Activated T-helper 17 cell treated with anti-CD3 and anti-CD28 coated beads, Interleukin-2, amount 50 U/mL, for 72 hours (primary cell): ENCODE measurements around the gene RSPH1. TPM values are rescaled to one million over a fixed set of nuclear protein-coding genes. Genes with fewer than 3 reads are reported as not detected.

Experiments
- ATAC-seq: fragments of 150-1000 bp; cut with Tn5 transposase; replicated peaks from 2 replicates; pipeline ENCODE4 v1.10.0; 2021; ENCODE audit warnings: mild to moderate bottlenecking, moderate library complexity
- H3K27ac Mint-ChIP-seq: one replicate; pipeline ENCODE4 v1.8.0; 2022; ENCODE audit warnings: mixed read lengths
- H3K27me3 Mint-ChIP-seq: one replicate; pipeline ENCODE4 v1.8.0; 2022; ENCODE audit warnings: mixed read lengths
- H3K36me3 Mint-ChIP-seq: one replicate; pipeline ENCODE4 v1.8.0; 2022; ENCODE audit warnings: low read depth, mild to moderate bottlenecking, mixed read lengths
- H3K4me1 Mint-ChIP-seq: one replicate; pipeline ENCODE4 v1.8.0; 2022; ENCODE audit warnings: mixed read lengths
- H3K4me3 Mint-ChIP-seq: one replicate; pipeline ENCODE4 v1.8.0; 2022; ENCODE audit warnings: mild to moderate bottlenecking, mixed read lengths
- H3K9me3 Mint-ChIP-seq: one replicate; pipeline ENCODE4 v1.8.0; 2022; ENCODE audit warnings: mixed read lengths
- total RNA-seq, 2 donors: library from RNA; stranded (reverse); gene quantifications; one replicate each; pipeline ENCODE4 v1.2.3, GENCODE V29; 2022

Gene RSPH1
- total RNA-seq, 2 donors from 2014 or later: 0.82 TPM; not detected in 1

DNA sequence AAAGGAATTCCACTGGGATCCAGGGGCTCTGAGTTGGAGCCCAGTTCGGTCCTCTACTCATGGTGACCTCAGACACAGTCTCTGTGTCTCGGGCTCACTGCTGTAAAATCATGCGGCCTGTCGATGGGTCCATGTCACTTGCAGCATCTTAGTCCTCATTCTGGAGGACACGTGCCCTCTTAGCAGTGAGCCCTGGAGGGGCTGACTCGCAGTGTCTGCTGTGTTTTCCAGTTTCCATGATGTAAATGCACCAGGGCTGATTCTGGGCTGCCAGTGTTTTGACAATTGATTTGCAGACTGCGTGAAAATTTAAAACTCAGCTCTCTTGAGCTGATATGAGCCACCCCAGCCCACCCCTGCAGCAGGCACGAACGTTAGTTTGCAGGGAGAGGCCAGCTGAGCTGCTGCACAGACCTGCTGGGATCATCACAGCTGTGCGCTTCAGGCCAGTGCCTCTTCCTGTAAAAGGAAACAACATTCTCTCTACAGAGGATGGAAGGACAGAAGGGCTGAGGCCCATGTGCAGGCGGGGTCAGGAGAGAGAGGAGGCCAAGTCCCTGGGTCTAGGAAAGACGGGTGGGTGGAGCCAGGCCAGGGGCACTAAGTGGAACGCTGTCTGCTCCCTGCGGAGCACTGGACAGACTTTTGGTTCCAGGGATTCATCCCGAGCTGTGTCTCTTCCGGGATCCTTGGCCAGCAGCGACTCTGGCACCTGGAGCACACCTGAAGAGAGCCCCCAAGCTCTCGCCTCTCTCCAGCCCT lies 42.6 kb downstream of the RSPH1 start:
- no peak overlapping the region for H3K4me3 Mint-ChIP-seq
- H3K27me3 Mint-ChIP-seq: no peaks in the 10 kb centered on the region
- peaks cover 25% of the 10 kb centered on the region for H3K4me1 Mint-ChIP-seq
- no peak for ATAC-seq
- H3K27ac Mint-ChIP-seq: no peak overlapping the region
- no peaks in the 10 kb centered on the region for H3K9me3 Mint-ChIP-seq
- peaks cover 2% of the 10 kb centered on the region for H3K36me3 Mint-ChIP-seq

- H3K27me3 Mint-ChIP-seq: no peaks in the 10 kb centered on the region
- no peak overlapping the region for H3K27ac Mint-ChIP-seq
- H3K4me3 Mint-ChIP-seq: no peak overlapping the region
- H3K36me3 Mint-ChIP-seq: peaks cover 10% of the 10 kb centered on the region
- peaks cover 30% of the 10 kb centered on the region for H3K4me1 Mint-ChIP-seq
- H3K9me3 Mint-ChIP-seq: no peaks in the 10 kb centered on the region
- ATAC-seq: no peak
Measured at GRCh38 chr21:42452401-42453223, 43.4 kb downstream of the RSPH1 start.

GRCh38 chr21:42451941-42452340 lies 44.1 kb downstream of the RSPH1 start:
- Mint-ChIP-seq H3K36me3 (peaks cover 17% of the 10 kb centered on the region), H3K27ac (no peak overlapping the region), H3K27me3 (no peaks in the 10 kb centered on the region), H3K4me1 (peaks cover 29% of the 10 kb centered on the region), H3K9me3 (no peaks in the 10 kb centered on the region), H3K4me3 (no peak overlapping the region)
- no peak for ATAC-seq

DNA sequence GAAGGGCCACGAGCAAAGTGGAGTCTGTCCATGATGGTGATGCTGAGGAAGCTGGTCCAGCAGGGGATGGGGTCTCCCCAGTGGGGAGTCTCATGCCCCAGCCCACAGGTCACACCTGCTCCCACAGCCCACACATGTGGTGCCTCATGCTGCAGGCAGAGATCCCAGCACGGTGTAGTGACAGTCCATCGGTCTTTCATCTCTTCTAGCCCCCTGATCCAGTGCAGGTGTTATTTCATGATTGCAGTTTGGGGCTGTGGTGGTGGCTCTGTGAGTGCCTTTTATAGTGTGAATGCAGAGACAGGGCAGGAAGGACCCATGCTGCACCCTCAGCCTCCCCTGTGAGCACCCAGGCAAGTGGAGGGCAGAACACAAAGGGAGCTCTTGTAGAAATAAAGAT lies 47.3 kb downstream of the RSPH1 start:
- Mint-ChIP-seq H3K9me3 (no peaks in the 10 kb centered on the region), H3K4me1 (peaks cover 32% of the 10 kb centered on the region), H3K36me3 (peaks cover 46% of the 10 kb centered on the region), H3K27ac (peak overlapping the region; percentile 46), H3K27me3 (no peaks in the 10 kb centered on the region), H3K4me3 (no peak overlapping the region)
- ATAC-seq: no peak

GRCh38 chr21:42447732-42448131 lies 48.3 kb downstream of the RSPH1 start:
- H3K36me3 Mint-ChIP-seq: peaks cover 56% of the 10 kb centered on the region
- H3K4me3 Mint-ChIP-seq: no peak overlapping the region
- peak overlapping the region; percentile 46 for H3K27ac Mint-ChIP-seq
- no peak for ATAC-seq
- no peaks in the 10 kb centered on the region for H3K9me3 Mint-ChIP-seq
- H3K27me3 Mint-ChIP-seq: no peaks in the 10 kb centered on the region
- H3K4me1 Mint-ChIP-seq: peaks cover 32% of the 10 kb centered on the region

DNA sequence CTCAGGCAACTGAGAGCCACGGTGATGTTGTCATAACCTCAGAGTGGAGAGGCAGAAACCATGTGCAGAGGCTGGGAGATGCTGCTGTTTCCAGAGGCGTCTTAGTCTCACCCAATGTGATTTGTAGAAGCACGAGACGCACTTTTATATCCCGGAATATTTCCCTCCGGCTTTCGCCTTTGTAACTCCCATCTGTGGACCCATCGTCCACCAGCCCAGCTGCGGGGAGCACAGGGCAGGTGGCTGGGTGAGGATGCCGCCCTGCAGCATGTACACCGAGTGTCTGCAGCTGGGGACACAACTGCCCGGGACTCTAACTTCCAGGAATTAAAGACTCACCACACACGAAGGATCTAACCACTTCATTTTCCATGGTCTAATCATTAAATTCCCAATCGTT lies 48.8 kb downstream of the RSPH1 start:
- Mint-ChIP-seq H3K9me3 (no peaks in the 10 kb centered on the region), H3K36me3 (peaks cover 62% of the 10 kb centered on the region), H3K4me1 (peaks cover 32% of the 10 kb centered on the region), H3K4me3 (no peak overlapping the region), H3K27ac (no peak overlapping the region), H3K27me3 (no peaks in the 10 kb centered on the region)
- ATAC-seq: no peak

GRCh38 chr21:42446531-42446930 lies 49.5 kb downstream of the RSPH1 start:
- peak overlapping the region; percentile 41 for H3K27ac Mint-ChIP-seq
- peak; percentile 49 for ATAC-seq
- H3K9me3 Mint-ChIP-seq: no peaks in the 10 kb centered on the region
- H3K27me3 Mint-ChIP-seq: no peaks in the 10 kb centered on the region
- peak overlapping the region; percentile 10 for H3K4me3 Mint-ChIP-seq
- peaks cover 68% of the 10 kb centered on the region for H3K36me3 Mint-ChIP-seq
- H3K4me1 Mint-ChIP-seq: peaks cover 32% of the 10 kb centered on the region

GRCh38 chr21:42445311-42445710 lies 50.7 kb downstream of the RSPH1 start:
- peaks cover 37% of the 10 kb centered on the region for H3K4me1 Mint-ChIP-seq
- ATAC-seq: no peak
- H3K27ac Mint-ChIP-seq: peak overlapping the region; percentile 41
- H3K4me3 Mint-ChIP-seq: no peak overlapping the region
- no peaks in the 10 kb centered on the region for H3K9me3 Mint-ChIP-seq
- H3K27me3 Mint-ChIP-seq: no peaks in the 10 kb centered on the region
- H3K36me3 Mint-ChIP-seq: peaks cover 80% of the 10 kb centered on the region

DNA sequence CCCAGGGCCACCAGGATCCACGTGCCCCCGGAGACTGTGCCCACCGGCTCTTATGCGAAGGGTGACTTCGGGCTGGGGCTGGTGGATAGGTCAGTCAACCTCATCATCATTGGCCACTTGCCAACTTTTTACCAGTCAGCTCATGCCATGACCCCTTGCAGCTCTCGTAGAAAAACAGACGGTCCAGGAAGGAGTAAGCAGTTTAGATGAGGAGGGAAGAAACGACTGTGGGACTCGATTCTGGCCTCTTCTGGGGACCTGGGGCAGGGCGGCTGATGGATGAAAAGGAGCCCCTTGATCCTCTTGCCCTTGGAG lies 51.3 kb downstream of the RSPH1 start:
- no peak overlapping the region for H3K27ac Mint-ChIP-seq
- H3K4me1 Mint-ChIP-seq: peaks cover 38% of the 10 kb centered on the region
- H3K4me3 Mint-ChIP-seq: no peak overlapping the region
- H3K9me3 Mint-ChIP-seq: peaks cover 2% of the 10 kb centered on the region
- peaks cover 86% of the 10 kb centered on the region for H3K36me3 Mint-ChIP-seq
- ATAC-seq: no peak
- H3K27me3 Mint-ChIP-seq: no peaks in the 10 kb centered on the region

DNA sequence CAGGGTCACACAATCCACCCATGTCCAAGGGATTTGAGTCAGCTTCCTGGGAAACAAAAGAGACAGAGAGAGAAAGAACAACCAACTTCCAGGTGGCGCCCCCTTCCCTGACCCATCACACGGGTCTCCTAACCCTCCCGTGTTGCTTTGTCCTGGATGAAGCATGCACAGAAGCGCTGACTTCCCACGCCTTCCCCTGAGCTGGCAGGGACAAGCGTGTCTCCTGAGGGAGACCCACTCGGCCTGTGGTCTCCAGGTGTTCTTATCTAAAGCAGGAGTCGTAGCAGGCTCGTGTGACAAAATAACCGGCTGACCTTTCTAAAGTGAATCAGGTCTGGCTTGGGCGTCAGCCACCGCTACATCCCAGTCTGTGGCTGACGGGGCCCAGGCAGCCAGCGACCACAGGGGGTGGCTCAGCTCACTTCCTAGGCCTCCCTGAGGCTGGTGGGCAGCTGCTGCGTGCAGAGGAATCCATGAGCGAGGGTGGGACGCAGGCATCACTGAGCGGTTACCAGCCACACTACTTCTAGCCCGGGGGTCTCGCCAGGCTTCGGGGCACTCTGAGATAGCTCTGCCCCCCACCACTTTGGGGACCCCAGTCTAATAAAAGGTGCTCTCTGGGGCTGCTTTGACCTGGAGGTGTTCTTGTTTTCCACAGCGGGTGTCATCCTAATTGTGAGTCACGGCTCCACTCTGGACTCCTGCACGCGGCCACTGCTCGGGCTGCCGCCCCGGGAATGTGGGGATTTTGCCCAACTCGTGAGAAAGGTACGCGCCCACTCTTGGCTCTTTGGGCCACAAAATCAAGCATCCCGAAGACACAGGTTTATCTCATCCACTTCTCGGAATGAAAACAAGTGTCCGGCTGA lies 51.9 kb downstream of the RSPH1 start:
- peaks cover 92% of the 10 kb centered on the region for H3K36me3 Mint-ChIP-seq

GRCh38 chr21:42443181-42443785 lies 52.7 kb downstream of the RSPH1 start:
- Mint-ChIP-seq H3K9me3 (peaks cover 3% of the 10 kb centered on the region), H3K4me3 (no peak overlapping the region), H3K27ac (peak overlapping the region; percentile 77), H3K36me3 (peaks cover 97% of the 10 kb centered on the region), H3K4me1 (peaks cover 39% of the 10 kb centered on the region), H3K27me3 (no peaks in the 10 kb centered on the region)
- no peak for ATAC-seq

More for the DNA sequence above, 51.9 kb downstream of the RSPH1 start:
- Mint-ChIP-seq H3K27me3 (no peaks in the 10 kb centered on the region), H3K9me3 (peaks cover 3% of the 10 kb centered on the region), H3K4me3 (no peak overlapping the region), H3K27ac (peak overlapping the region; percentile 77), H3K4me1 (peaks cover 42% of the 10 kb centered on the region)
- ATAC-seq: no peak

GRCh38 chr21:42441963-42442362 lies 54.1 kb downstream of the RSPH1 start:
- no peak for ATAC-seq
- H3K27me3 Mint-ChIP-seq: no peaks in the 10 kb centered on the region
- H3K4me3 Mint-ChIP-seq: no peak overlapping the region
- H3K4me1 Mint-ChIP-seq: peaks cover 35% of the 10 kb centered on the region
- H3K36me3 Mint-ChIP-seq: peaks cover 97% of the 10 kb centered on the region
- peak overlapping the region; percentile 95 for H3K27ac Mint-ChIP-seq
- peaks cover 3% of the 10 kb centered on the region for H3K9me3 Mint-ChIP-seq

DNA sequence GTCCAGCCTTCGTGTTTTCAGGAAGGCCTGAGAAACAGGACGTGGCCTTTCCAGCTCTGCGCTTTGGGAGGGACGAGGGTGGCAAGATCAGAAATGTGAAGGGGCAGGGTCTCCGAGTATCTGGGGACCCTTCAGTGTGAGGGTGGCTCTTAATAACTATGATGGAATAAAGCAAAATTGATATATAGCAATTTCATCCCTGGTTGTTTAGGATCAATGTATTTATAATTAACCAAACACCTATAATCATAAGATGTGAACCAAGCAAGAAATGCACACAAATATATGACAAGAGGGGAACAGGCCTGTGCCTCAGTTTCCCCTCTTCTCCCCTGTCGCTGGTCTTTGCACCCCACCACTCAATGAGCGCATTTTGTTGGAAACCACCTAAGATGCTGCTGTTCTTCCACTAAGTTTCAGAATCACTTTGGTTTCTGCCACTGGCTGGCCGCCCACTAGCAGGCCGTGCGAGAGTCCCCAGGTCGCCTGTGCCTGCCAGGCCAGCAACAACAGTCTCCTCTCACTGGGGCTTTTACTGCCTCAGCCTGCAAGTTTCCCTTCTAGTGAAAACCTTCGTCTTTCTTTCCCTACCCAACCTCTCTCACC lies 55.7 kb downstream of the RSPH1 start:
- H3K4me3 Mint-ChIP-seq: peak overlapping the region; percentile 54
- H3K4me1 Mint-ChIP-seq: peaks cover 32% of the 10 kb centered on the region
- H3K27me3 Mint-ChIP-seq: no peaks in the 10 kb centered on the region
- H3K9me3 Mint-ChIP-seq: peaks cover 3% of the 10 kb centered on the region
- H3K36me3 Mint-ChIP-seq: peaks cover 97% of the 10 kb centered on the region
- peak; percentile 88 for ATAC-seq
- peak overlapping the region; percentile 95 for H3K27ac Mint-ChIP-seq
